ENCODE measurements around the gene C11orf52.
"Not testable (repeated sequence)": the region's sequence is repeated elsewhere in the genome, so short reads cannot be mapped to it uniquely, and the experiment has no call there.

C11orf52 gene

GRCh38 chr11:111912535-111912934, 6.2 kb upstream of the C11orf52 start, which contains the start of gene HSPB2:
Gene HSPB2, plus strand, starts transcription at chr11:111912734. Its CDS starts 96 bp downstream, at chr11:111912830.
- DNase-seq (ENCODE audit: extremely low read depth in 1 of 2, low read depth in 1 of 2): no peak

GRCh38 chr11:111913031-111913861, 5.5 kb upstream of the C11orf52 start:
- DNase-seq (ENCODE audit: extremely low read depth in 1 of 2, low read depth in 1 of 2): no peak

- DNase-seq (ENCODE audit: extremely low read depth in 1 of 2, low read depth in 1 of 2): no peak
Measured at GRCh38 chr11:111913997-111914396, 4.7 kb upstream of the C11orf52 start.

- no peak for DNase-seq (ENCODE audit: extremely low read depth in 1 of 2, low read depth in 1 of 2)
Measured at GRCh38 chr11:111916768-111917167, 1.9 kb upstream of the C11orf52 start.

GRCh38 chr11:111917312-111917711, 1.4 kb upstream of the C11orf52 start:
- DNase-seq (ENCODE audit: extremely low read depth in 1 of 2, low read depth in 1 of 2): no peak

- no peak for DNase-seq (ENCODE audit: extremely low read depth in 1 of 2, low read depth in 1 of 2)
Measured at GRCh38 chr11:111917788-111918187, 925 bp upstream of the C11orf52 start.

- no peak for DNase-seq (ENCODE audit: extremely low read depth in 1 of 2, low read depth in 1 of 2)
Measured at GRCh38 chr11:111920908-111921307, 2.2 kb downstream of the C11orf52 start.

- no peak for DNase-seq (ENCODE audit: extremely low read depth in 1 of 2, low read depth in 1 of 2)
Measured at GRCh38 chr11:111921541-111922230, 3.0 kb downstream of the C11orf52 start.

- no peak for DNase-seq (ENCODE audit: extremely low read depth in 1 of 2, low read depth in 1 of 2)
Measured at GRCh38 chr11:111922803-111923202, 4.1 kb downstream of the C11orf52 start.

- no peak for DNase-seq (ENCODE audit: extremely low read depth in 1 of 2, low read depth in 1 of 2)
Measured at GRCh38 chr11:111923351-111923788, 4.7 kb downstream of the C11orf52 start.

GRCh38 chr11:111923951-111924350, 5.2 kb downstream of the C11orf52 start:
- DNase-seq (ENCODE audit: extremely low read depth in 1 of 2, low read depth in 1 of 2): no peak

GRCh38 chr11:111925953-111926352, 7.2 kb downstream of the C11orf52 start:
- DNase-seq (ENCODE audit: extremely low read depth in 1 of 2, low read depth in 1 of 2): no peak

GRCh38 chr11:111926505-111927391, 8.0 kb downstream of the C11orf52 start:
- peak; percentile 91 to 93 for DNase-seq (ENCODE audit: extremely low read depth in 1 of 2, low read depth in 1 of 2)

GRCh38 chr11:111930472-111930871, 11.8 kb downstream of the C11orf52 start:
- no peak for DNase-seq (ENCODE audit: extremely low read depth in 1 of 2, low read depth in 1 of 2)

GRCh38 chr11:111932611-111932950, 13.9 kb downstream of the C11orf52 start:
- DNase-seq (ENCODE audit: extremely low read depth in 1 of 2, low read depth in 1 of 2): no peak

- DNase-seq (ENCODE audit: extremely low read depth in 1 of 2, low read depth in 1 of 2): not testable (repeated sequence)
Measured at GRCh38 chr11:111933176-111933575, 14.5 kb downstream of the C11orf52 start.

- DNase-seq (ENCODE audit: extremely low read depth in 1 of 2, low read depth in 1 of 2): no peak
Measured at GRCh38 chr11:111933872-111934271, 15.2 kb downstream of the C11orf52 start.

GRCh38 chr11:111934306-111934705, 15.6 kb downstream of the C11orf52 start:
- DNase-seq (ENCODE audit: extremely low read depth in 1 of 2, low read depth in 1 of 2): no peak

GRCh38 chr11:111935317-111936039, 16.8 kb downstream of the C11orf52 start:
- DNase-seq (ENCODE audit: extremely low read depth in 1 of 2, low read depth in 1 of 2): no peak

- DNase-seq (ENCODE audit: extremely low read depth in 1 of 2, low read depth in 1 of 2): no peak
Measured at GRCh38 chr11:111936040-111936540, 17.4 kb downstream of the C11orf52 start.
